Mesenteric fat pad (tissue), 1 donor: ENCODE data around the gene MAG. TPM values are rescaled to one million over a fixed set of nuclear protein-coding genes. Genes with fewer than 3 reads are reported as not detected.
A peak's percentile ranks its signal among the peaks of the same experiment; 100 is the strongest.

ENCODE experiments used
- DNase-seq: peaks from one replicate; pipeline ENCODE4 v3.0.0-alpha.2; 2020; ENCODE audit warnings: low spot score
- total RNA-seq: library from RNA; stranded (reverse); fragmentation: NEBNext Ultra II Directional; extraction: Animal tissue kit (Norgen Biotek cat#: 25700); gene quantifications from one replicate; pipeline ENCODE4 v1.2.1, GENCODE V29; 2021
- donor health status: DM: yes; HTN: yes; CAD: no.

MAG gene
- total RNA-seq, 1 donor from 2014 or later = not detected

DNA sequence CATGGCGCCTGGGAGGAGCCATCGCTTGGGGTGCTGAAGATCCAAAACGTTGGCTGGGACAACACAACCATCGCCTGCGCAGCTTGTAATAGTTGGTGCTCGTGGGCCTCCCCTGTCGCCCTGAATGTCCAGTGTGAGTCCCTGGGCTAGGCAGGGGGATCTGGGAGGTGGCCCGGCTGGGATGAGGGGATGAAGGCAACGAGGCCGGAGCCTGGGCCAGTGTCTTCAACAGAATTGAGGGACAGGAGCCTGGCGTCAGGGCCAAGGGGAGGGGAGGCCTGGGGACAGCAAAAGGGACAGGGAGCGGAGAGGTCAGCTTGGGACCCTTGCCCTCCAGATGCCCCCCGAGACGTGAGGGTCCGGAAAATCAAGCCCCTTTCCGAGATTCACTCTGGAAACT lies 49.0 kb downstream of the MAG start:
- DNase-seq = no peak

DNA sequence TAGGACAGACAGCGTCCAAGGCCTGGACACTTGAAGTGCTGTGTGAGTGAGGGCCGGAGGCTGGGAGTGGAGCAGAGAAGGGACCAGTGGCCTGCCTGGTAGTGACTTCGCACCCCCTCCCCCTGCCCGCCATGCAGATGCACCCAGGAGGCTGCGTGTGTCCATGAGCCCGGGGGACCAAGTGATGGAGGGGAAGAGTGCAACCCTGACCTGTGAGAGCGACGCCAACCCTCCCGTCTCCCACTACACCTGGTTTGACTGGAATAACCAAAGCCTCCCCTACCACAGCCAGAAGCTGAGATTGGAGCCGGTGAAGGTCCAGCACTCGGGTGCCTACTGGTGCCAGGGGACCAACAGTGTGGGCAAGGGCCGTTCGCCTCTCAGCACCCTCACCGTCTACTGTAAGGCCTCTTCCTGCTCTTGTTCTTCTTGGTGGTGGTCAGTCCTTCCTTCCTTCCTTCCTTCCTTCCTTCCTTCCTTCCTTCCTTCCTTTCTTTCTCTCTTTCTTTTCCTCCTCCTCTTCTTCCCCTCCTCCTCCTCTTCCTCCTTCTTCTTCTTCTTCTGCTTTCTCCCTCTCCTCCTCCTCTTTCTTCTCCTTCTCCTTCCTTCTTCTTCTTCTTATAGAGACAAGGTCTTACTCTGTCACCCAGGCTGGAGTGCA lies 49.7 kb downstream of the MAG start:
- no peak for DNase-seq

DNA sequence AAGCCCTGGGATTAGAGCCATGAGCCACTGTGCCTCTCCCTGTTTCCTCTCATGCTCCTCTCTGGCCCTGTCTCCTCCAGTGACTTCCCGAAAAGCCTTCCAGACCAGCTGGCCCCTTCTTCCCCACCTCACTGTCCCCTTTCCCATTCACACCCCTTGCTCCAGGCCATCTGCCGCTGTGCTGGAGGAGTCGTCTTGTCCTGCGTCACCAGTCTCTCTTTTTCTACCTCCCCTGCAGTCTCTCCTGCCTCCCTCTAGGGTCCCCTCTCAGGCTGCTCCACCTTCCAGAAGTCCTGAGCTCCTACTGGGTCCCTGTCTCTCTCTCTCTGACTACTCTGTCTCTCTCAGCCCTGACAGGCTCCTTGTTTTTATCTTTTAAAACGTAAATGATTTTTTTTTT lies 50.5 kb downstream of the MAG start:
- DNase-seq = no peak

DNA sequence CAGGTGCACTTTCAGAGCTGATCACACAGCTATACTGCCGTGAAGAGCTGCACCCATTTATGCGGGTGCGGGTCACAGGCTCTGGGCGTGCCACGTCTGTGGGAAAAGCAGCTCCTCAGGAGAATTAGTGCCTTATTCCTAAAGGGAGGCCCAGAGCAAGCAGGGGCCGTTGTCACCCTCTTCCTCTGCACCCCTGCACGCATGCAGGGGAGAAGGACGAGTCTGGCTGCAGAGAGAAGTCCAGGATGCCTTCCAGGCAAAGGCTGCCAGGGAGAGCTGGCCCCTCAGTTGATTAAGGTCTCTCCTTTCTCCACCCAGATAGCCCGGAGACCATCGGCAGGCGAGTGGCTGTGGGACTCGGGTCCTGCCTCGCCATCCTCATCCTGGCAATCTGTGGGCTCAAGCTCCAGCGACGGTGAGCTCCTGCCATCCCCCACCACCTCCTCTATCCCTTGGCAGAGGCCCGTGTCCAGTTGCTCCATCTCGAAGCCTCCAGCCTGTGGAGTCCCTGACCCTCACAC lies 52.6 kb downstream of the MAG start:
- peak; percentile 47 for DNase-seq

DNA sequence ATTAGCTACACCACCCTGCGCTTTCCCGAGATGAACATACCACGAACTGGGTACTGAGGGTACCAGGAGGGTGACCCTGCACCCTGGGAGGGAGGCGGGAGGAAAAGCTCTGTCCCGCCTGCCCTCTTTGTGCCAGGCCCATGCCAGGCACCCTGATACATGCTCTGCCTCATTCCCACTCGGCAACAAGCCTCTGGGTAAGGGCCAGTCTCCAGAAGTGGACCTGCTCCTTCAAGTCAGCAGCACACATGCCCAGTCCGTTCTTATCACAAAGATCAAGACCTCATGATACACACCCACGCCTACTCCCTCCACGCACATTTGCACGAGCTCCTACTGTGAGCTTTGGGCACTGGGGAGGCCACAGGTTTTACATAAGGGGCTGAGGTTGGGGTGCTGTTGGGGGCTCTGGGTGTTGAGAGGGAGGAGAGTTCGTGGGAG lies 53.7 kb downstream of the MAG start:
- DNase-seq = peak; percentile 68

DNA sequence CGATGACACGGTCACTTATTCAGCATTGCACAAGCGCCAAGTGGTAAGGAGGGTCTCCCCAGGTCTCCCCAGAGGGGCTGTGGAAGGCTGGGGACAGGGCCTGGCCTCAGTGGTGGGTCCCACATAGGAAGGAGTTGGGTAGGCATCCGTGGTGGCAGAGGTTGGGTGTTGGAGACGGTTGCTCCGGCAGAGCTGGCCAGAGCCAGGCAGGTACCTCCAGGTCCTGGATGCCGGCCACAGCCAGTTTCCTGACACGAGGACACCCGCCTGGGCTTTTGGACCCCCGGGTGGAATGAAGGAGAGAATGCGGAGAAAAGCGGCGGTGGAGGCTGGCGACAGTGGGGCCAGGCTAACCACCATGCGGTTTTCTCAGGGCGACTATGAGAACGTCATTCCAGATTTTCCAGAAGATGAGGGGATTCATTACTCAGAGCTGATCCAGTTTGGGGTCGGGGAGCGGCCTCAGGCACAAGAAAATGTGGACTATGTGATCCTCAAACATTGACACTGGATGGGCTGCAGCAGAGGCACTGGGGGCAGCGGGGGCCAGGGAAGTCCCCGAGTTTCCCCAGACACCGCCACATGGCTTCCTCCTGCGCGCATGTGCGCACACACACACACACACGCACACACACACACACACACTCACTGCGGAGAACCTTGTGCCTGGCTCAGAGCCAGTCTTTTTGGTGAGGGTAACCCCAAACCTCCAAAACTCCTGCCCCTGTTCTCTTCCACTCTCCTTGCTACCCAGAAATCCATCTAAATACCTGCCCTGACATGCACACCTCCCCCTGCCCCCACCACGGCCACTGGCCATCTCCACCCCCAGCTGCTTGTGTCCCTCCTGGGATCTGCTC lies 54.5 kb downstream of the MAG start:
- DNase-seq = peak; percentile 85

DNA sequence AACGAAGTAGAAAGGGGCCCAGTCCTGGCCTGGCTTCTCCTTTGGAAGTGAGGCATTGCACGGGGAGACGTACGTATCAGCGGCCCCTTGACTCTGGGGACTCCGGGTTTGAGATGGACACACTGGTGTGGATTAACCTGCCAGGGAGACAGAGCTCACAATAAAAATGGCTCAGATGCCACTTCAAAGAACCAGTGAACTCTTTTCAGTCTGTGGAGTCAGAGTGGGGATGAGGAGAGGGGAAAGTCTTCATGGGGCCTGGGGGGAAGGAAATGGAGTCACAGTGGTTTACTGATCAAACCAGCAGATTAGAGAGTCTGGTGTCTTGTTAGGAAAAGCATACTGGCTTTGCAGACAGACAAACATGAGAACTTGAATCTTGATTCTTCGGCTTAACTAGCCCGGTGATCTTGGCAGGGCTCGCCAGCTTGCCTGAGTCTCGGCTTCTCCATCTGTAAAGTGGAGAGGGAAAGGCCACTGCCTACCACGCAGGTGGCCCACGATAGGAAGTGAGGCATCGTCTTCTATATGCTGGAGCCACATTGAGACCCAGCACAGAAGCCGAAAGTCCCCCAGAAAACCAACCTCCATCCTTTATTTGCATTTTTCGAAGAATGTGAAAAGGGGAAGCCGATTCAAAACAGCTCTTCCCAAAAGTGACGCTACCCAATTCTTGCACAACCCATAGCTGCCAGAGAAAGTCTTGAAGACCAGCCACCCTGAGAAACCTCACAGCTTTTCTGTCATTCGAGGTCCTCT lies 55.4 kb downstream of the MAG start, which contains the start of gene FFAR1:
Gene FFAR1 (plus strand): TSS at position 732 of the 759 bp plus-strand sequence. CDS start 3,650 bp downstream, outside the sequence.
- peak; percentile 64 for DNase-seq

DNA sequence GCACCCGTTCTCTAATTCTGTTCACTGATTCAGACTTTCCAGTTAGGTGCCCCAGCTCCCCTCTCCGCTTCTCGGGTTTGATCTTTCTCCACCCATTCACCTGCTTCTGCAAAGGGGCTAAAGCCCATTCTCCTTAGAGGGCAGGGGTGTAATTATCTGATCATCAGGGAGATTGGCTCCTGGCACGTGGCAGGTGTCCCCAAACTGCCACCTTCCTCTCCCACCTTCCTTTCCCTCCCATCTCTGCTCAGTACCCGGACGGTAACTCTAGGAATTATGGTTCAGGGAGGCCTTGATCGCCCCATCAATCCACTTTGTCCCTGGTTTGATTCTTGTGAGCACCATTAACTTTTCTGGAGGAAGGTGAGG lies 56.0 kb downstream of the MAG start:
- DNase-seq = no peak

DNA sequence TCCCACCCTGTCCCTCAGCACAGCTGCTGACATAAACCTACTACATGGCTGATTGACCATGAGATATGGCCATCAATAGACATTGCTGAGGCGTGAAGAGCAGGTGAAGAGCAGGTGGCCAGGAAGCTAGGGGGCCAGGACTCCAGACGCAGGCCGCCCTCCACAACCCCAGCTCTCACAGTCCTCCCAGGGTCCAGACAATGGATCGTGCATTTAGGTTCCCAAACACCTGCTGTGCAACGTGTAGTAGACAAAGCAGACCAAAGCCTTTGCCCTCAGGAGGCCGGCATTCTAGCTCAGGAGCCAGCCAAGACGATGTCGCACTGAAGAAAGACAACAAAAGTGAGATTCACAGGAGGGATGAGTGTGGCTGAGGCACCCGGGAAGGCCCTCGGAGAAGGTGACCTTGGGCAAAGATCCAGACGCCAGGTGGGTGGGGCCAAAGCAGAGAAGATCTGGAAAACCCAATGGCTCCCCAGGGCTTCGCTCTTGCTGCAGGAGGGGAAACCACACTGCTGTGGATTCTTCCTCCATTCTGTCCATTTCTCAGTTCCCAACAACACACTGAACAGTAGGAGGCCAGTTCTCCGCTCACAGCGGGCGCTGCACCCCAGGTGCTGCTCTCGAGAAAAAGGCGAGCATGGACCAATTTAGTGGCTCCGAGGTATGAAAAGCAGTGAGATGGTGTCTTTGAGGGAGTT lies 57.1 kb downstream of the MAG start:
- peak; percentile 64 for DNase-seq

DNA sequence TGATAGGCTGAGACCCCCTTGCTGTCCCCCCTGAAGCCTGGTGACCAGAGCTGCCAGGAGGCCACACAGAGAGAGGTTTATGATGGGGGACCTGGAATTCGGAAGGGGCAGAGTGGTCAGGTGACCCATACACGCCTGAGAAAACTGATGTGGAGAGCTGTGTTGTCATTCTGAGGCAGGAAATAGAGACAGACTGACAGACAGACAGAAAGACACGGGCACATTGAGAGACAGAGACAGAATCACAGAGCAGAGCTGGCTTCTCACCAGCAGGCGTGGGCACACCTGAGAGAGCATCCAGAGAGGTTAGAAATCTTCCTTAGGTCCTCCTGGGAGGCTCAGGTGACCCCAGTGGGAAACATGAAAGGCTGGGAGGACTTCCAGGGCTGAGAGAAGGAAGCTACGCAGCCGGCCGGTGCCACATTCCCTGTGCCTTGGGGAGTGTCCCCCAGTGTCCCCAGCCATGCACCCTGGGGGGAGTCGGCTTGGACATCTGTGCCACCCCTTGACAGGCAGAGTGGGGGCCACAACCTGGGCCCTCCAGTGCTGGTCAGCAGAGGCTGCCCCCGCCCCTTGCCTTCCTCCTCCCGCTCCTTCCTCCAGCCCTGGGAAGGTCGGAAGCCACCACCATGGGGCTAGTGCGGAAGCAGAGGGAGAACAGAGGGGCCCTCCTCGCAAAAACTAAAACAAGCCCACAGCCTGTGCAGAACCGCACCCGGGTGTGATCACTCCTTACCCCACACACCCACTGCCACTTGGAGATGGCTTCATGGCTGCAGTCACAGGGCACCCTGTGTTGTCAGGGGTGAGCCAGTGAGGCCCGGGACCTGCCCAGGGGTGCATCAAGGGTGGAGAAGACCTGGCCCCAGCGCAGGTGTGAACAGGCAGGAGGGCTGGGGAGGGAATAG lies 57.9 kb downstream of the MAG start:
- DNase-seq = peak; percentile 88

DNA sequence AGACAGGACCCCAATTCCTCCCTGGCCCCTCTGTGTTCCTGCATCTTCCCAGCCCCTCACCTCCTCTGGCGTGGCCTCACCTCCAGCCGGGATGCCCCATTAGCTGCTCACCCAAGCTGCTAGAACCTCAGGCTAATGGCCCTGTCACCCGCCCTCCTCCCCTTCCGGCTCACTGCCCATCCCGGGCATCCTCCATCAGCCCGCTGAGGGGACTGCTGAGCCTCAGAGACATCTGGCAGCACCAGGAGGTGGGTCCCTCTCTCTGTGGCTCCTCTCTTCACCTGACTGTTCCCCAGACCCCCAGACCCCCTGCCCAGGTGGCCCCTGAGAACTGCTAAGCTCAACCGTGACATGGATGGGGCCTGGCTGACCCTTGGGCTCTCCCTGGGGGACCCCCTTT lies 58.6 kb downstream of the MAG start:
- peak; percentile 69 for DNase-seq

DNA sequence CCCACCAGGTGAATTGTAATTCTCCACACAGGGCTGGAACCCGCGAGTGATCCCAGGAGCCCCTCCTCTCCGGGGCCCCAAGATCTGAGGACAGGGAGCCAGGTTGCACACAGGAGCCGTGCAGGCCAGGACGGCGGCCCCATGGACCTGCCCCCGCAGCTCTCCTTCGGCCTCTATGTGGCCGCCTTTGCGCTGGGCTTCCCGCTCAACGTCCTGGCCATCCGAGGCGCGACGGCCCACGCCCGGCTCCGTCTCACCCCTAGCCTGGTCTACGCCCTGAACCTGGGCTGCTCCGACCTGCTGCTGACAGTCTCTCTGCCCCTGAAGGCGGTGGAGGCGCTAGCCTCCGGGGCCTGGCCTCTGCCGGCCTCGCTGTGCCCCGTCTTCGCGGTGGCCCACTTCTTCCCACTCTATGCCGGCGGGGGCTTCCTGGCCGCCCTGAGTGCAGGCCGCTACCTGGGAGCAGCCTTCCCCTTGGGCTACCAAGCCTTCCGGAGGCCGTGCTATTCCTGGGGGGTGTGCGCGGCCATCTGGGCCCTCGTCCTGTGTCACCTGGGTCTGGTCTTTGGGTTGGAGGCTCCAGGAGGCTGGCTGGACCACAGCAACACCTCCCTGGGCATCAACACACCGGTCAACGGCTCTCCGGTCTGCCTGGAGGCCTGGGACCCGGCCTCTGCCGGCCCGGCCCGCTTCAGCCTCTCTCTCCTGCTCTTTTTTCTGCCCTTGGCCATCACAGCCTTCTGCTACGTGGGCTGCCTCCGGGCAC lies 59.6 kb downstream of the MAG start:
- peak; percentile 82 for DNase-seq

DNA sequence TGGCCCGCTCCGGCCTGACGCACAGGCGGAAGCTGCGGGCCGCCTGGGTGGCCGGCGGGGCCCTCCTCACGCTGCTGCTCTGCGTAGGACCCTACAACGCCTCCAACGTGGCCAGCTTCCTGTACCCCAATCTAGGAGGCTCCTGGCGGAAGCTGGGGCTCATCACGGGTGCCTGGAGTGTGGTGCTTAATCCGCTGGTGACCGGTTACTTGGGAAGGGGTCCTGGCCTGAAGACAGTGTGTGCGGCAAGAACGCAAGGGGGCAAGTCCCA lies 60.2 kb downstream of the MAG start:
- no peak for DNase-seq

DNA sequence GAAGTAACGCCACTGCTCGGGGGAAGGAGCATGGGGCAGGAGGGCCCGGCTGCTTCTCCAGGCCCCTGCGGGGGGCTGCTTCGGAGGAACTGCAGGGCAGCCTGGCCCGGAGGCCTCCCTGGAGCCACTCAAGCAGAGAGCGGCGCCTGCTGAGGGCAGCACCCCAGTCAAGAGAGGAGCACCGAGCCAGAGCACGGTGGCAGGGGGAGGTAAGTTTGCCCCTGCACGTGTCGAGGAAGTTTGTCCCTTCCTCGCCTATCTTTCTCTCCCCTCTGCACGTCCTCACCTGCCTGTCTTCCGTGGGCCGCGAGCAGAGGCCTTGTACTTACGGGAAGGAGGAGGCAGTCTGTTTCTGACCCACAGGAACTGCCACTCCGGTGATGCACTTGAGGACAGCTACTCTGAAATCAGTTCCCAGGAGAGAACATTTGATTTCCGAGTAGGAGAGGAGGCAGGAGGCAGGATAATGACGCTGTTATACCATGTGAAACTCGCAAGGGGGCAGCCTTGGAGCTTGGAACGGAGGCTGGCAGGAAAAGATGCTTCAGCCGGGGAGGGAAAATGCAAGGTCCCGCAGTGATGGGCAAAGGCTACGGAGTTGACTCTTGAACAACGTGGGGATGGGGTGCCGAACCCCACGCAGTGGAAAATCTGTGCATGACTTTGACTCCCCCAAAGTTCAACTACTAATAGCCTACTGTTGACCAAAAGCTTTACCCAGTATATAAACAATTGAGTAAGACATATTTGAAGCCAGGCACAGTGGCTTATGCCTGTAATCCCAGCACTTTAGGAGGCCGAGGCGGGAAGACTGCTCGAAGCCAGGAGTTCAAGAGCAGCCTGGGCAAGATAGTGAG lies 60.7 kb downstream of the MAG start:
- peak; percentile 88 for DNase-seq

DNA sequence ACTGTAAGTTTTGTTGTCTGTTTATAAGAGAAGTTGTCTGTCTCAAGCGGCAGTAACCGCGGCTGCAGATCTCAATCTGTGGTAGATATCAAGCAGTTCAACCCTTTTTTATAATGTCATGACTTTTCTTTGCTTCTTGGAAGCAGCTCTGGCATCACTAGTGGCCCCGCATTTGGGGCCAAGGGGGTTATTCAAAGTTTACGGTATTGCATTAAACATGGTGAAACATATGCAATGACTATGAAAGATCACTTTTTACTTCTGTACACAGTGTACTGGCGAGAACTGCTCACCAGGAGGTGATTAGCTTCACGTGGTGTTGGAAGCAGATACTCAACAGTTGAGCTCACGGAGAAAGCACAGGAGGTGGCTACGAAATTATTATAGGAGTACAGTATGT lies 61.7 kb downstream of the MAG start:
- DNase-seq = peak; percentile 53

DNA sequence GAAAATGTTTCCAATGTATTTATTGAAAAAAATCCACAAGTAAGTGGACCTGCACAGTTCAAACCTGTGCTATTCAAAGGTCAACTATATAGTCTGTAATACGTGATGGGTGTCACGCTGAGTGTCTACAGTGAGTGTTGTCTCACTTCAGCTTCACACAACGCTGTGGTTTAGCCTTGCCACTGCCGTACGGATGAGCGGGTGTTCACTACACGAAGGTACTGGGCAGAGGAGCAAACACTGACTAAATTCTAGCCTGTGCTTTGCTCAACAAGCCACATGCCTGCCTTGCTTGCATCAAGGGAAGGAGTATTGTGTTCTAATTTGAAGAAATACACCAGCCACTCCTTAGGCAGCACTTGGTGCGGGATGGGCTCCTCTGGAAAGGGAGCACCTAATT lies 62.9 kb downstream of the MAG start:
- no peak for DNase-seq

DNA sequence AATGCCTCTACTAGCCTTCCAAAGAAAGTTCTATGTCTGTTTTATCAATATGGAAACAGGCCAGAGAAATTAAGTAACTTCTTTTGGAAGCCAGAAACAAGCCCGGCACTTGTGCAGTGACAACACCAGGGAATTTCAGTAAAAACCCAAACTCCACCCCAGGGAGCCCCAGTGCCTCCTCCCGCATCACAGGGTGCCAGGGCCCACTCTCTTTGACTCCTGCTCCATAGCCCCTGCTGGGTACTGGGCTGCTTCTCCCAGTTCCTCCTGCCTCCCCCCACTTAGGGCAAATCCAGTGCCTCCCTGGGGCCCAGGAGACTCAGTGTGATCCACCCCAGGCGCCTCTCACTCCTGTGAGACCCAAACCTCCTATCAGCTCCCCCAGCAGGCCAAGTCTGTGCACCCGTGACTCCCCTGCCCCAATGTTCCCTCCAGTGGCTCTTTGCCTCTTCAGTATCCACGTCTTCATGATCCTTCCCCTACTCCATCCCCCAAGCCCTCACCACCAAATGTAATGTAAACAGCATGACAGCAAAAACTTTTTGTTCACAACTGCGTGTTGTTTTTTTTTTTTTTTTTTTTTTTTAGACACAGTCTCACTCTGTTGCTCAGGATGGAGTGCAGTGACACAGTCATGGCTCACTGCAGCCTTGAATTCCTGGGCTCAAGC lies 64.0 kb downstream of the MAG start:
- peak; percentile 57 for DNase-seq
